GM13977 (cell line): ENCODE results near the gene PCDH9.

Source experiments
- DNase-seq: peaks from one replicate; pipeline ENCODE4 v3.0.0; 2012; ENCODE audit warnings: low spot score
- in situ Hi-C: fragments of 300-500 bp; cut with MboI; formaldehyde crosslinking; loops from one replicate; pipeline ENCODE4 v1.12.0; 2022; ENCODE audit warnings: low sequenced_read_pairs, low pct_unique_long_range_greater_than_20kb, mixed read lengths, inconsistent platforms; ENCODE audit not compliant: unreplicated experiment
- TF ChIP-seq, protein P1 (sequence below): IDR thresholded peaks from 2 replicates; pipeline ENCODE4 v1.5.1; 2012; ENCODE audit warnings: mild to moderate bottlenecking, control low read depth; ENCODE audit not compliant: insufficient read depth; ENCODE audit errors: extremely low read depth, missing control alignments

The PCDH9 gene

DNA sequence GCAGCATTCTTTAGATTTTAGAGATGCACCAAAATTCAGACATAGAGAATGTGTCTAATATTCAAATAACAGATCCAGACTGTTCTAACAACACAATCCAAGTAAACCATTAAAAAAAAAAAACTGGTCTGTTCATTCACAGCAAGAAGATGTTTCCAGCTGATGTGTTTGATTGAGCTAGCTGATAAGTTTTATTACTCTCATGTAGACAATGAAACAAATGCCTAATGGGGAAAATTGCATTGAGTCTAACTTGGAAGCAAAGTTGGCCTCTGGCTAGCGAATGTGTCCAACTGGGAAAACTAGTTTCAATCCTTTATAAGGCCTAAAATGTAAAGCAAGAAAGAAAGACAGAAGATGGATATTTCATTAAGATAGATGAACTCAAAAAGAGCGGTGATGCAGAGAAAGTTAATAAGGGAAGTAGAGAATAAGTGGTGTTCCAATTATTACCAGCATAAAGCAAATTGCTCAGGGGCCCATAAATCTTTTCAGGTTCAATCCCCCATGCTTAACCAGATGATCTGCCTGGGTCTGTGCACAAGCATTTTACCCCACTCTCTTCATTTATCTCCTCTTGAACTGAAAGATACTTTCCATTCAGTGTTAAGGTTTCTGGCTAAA, 54.2 kb downstream of the PCDH9 start:
- TF ChIP-seq, protein P1, sequence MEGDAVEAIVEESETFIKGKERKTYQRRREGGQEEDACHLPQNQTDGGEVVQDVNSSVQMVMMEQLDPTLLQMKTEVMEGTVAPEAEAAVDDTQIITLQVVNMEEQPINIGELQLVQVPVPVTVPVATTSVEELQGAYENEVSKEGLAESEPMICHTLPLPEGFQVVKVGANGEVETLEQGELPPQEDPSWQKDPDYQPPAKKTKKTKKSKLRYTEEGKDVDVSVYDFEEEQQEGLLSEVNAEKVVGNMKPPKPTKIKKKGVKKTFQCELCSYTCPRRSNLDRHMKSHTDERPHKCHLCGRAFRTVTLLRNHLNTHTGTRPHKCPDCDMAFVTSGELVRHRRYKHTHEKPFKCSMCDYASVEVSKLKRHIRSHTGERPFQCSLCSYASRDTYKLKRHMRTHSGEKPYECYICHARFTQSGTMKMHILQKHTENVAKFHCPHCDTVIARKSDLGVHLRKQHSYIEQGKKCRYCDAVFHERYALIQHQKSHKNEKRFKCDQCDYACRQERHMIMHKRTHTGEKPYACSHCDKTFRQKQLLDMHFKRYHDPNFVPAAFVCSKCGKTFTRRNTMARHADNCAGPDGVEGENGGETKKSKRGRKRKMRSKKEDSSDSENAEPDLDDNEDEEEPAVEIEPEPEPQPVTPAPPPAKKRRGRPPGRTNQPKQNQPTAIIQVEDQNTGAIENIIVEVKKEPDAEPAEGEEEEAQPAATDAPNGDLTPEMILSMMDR, result no peak
- in situ Hi-C loops, result no loop called here
- DNase-seq, result no peak

DNA sequence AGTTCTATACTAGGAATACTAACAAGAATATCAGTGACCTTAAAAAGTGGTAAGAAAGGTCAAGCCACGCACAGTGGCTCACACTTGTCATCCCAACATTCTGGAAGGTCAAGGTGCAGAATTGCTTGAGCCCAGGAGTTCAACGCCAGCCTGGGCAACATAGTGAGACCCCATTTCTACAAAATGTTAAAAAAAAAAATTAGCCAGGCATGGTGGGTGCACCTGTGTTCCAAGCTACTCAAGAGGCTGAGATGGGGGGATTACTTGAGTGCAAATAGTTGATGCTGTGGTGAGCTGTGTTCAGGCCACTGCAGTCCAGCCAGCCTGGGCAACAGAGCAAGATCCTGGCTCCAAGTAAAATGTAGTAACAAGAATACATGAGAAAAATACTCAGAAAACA, 61.8 kb downstream of the PCDH9 start:
- TF ChIP-seq, protein P1, result no peak
- in situ Hi-C loops, result no loop called here
- DNase-seq, result no peak

DNA sequence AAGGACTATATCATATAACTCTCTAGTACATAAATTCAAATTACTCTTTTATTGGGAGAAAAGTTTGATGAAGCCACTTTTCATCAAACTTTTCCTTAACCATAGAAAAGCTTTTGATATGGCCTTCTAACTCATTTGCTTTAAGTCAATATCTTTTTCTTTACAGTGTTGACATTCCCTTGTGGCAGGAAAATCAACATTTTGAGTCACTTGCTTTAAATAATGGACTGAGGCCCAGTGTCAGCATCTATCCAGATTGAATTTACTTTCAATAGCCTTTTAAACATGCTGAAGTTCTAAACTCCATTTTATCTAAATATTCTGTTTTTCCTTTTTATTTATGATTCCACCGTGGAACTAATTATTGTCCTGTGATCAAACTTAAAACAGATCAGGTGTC, 62.7 kb downstream of the PCDH9 start:
- in situ Hi-C loops, result no loop called here
- DNase-seq, result no peak
- TF ChIP-seq, protein P1, result no peak

DNA sequence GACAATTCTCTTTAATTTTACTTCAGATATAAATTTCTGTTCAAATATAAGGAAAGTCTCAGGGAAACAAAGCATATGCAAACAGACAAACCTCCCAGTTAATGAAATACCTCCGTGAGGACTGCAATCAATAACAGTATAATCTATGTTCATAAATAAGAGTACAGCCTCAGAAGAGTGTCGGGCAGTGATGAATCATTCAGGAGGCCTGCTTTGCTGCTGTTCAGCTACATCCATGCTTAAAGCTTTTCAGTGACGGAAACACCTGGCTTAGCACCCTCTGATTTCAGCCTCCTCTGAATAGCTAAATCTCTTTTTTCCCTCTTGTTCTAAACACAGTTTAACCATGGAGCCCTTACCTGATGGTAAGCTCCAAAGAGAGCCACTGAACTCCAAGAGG, 69.0 kb downstream of the PCDH9 start:
- no peak for DNase-seq
- in situ Hi-C loops, result no loop called here
- TF ChIP-seq, protein P1, result no peak

DNA sequence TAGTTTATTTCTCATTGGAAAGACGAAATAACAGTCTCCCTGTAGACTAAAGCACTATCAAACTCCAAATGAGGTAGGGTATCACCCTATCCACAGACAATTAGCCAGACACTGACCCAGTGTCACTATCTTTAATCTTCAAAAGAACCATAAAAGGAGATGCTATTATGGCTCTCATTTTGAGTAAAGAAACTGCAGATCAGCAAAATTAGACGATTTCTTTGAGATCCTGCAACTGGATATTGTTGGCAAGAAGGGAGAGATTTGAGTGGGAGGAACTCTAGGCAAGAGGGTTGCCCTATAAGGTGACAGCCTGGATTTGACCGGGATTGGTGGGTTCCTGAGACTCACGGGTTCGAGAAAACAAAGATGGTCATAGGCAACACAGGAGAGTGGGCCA, 71.2 kb downstream of the PCDH9 start:
- TF ChIP-seq, protein P1, result no peak
- in situ Hi-C loops, result no loop called here
- DNase-seq, result no peak

DNA sequence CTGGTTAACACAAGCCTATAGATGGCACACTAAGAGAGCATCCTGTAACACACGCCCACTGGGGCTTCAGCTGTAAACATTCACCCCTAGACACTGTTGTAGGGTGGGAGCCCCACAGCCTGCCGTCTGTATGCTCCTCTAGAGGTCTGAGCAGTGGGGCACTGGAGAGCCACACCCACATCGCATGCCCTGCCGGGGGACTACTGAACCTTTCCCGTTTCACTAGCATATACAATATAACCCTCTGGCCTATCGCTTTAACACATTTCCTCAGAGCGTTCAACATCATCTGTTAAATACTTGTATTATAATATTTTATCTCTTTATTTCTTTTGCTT, 73.4 kb downstream of the PCDH9 start:
- TF ChIP-seq, protein P1, result no peak
- no peak for DNase-seq
- in situ Hi-C loops, result no loop called here
